K562 (cell line): ENCODE data around the gene PPP2R3B. TPM values are rescaled to one million over a fixed set of nuclear protein-coding genes. Genes with fewer than 3 reads are reported as not detected.

ENCODE experiments used
- BRCA1 ChIP-seq, 2 experiments: fragments of 450-650 bp in 1 of 2; sonication (generic) in 1 of 2; formaldehyde crosslinking in 1 of 2; IDR thresholded peaks; 2 replicates each; pipeline versions ENCODE4 v1.5.0 to v1.6.1; 2017 to 2020; ENCODE audit warnings: mild to moderate bottlenecking in 1 of 2, missing genetic modification reagents in 1 of 2
- CTBP1 ChIP-seq: fragments of 450-650 bp; IDR thresholded peaks from 2 replicates; pipeline ENCODE4 v1.6.1; 2016; ENCODE audit warnings: borderline replicate concordance
- DDX20 ChIP-seq: fragments of 450-650 bp; IDR thresholded peaks from 2 replicates; pipeline ENCODE4 v1.6.1; 2016; ENCODE audit warnings: missing genetic modification characterization, low read depth, mild to moderate bottlenecking, missing compliant biosample characterization, moderate library complexity
- MCM2 ChIP-seq: fragments of 450-650 bp; IDR thresholded peaks from 2 replicates; pipeline ENCODE4 v1.6.1; 2017; ENCODE audit warnings: low read depth, mild to moderate bottlenecking
- OTX1 ChIP-seq: fragments of 450-650 bp; formaldehyde crosslinking; IDR thresholded peaks from 2 replicates; pipeline ENCODE4 v1.4.0; 2022; ENCODE audit warnings: mild to moderate bottlenecking
- RBM14 ChIP-seq: fragments of 200-400 bp; formaldehyde crosslinking; IDR thresholded peaks from 2 replicates; pipeline ENCODE4 v1.6.1; 2018; ENCODE audit warnings: low read depth, mild to moderate bottlenecking, low read length, moderate library complexity, borderline replicate concordance; ENCODE audit not compliant: insufficient read depth
- ZFX ChIP-seq: sonication (generic); formaldehyde crosslinking; IDR thresholded peaks from 2 replicates; pipeline ENCODE4 v1.8.0; 2022; ENCODE audit warnings: mild to moderate bottlenecking, missing genetic modification reagents, moderate library complexity
- polyA plus RNA-seq, 8 experiments: library from polyadenylated mRNA; depleted of rRNA in 4 of 8; stranded (reverse) in 5 of 8; unstranded in 3 of 8; fragments of >200 nt; fragmentation: Nextera tagmentation in 2 of 8; fragmentation: Illumina TruSeq in 1 of 8; extraction: Ambion mirVana in 2 of 8; extraction: Trizol in 1 of 8; gene quantifications; 2 replicates each; pipeline versions ENCODE4 v1.2.1 to v1.2.3, GENCODE V29; 2011 to 2014; ENCODE audit warnings: inconsistent platforms in 1 of 8, missing spikeins in 1 of 8
- total RNA-seq, 7 experiments: library from RNA; depleted of rRNA in 6 of 7; stranded (reverse); fragments of >200 nt in 6 of 7; fragmentation: Illumina TruSeq in 2 of 7; extraction: Trizol in 2 of 7; gene quantifications; 2 replicates each; pipeline versions ENCODE4 v1.2.1 to v1.2.3, GENCODE V29; 2011 to 2021; ENCODE audit warnings: low replicate concordance in 1 of 7
- TF ChIP-seq, protein P1 (sequence below): fragments of 450-650 bp; IDR thresholded peaks from 2 replicates; pipeline ENCODE4 v1.6.1; 2016; ENCODE audit warnings: mild to moderate bottlenecking, moderate library complexity
- TF ChIP-seq, protein P2 (sequence below): sonication (generic); formaldehyde crosslinking; IDR thresholded peaks from 2 replicates; pipeline ENCODE4 v1.8.0; 2022; ENCODE audit warnings: mild to moderate bottlenecking, missing genetic modification reagents
- TF ChIP-seq, protein P3 (sequence below): fragments of 250-450 bp; sonication (Bioruptor Pico); IDR thresholded peaks from 2 replicates; pipeline ENCODE4 v1.5.0; 2020; ENCODE audit warnings: mild to moderate bottlenecking, borderline replicate concordance

The PPP2R3B gene
- total and polyA plus RNA-seq, 9 of the 15 experiments (the other 6 are each of a cell fraction or from before 2014, with no cell fraction given), result 0.04 to 18.2 (median 8.2) TPM; not detected in 1

DNA sequence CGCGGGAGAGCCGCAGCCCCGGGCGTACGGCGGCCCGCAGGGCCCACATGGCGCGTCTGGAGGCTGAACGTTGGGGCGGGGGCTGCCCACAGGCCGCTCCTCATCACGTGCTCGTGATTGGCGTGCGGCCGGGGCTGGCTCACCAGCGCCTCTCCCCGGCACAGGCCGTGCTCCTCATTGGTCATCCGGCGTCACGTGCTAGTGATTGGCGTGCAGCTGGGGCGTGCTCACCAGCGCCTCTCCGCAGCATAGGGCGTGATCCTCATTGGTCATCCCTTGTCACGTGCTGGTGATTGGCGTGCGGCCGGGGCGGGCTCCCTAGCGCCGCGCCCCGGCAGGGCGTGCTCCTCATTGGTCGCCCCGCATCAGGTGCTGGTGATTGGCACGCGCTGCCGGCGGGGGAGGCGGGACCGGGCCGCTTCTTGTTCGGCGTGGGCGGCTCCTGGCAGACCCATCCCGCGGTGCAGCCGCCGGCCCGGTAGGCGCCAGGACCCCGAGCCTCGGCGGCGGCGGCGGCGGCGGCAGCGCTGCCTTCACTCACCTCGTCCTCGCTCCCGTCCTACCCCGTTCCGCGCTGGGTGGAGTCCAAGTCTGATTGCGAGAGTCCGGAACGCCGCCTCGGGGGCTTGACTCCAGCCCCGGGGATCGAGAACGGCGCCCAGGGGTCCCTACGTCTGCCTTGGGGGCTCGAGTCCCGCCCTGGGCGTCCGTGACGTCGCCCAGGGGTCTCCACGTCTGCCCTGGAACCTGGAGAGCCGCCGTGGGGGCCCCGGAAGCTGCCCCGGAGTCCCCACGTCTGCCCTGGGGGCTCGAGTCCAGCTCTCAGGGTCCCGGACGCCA, 67.7 kb downstream of the PPP2R3B start, which contains the start of gene GTPBP6 (continued):
- TF ChIP-seq, protein P1, sequence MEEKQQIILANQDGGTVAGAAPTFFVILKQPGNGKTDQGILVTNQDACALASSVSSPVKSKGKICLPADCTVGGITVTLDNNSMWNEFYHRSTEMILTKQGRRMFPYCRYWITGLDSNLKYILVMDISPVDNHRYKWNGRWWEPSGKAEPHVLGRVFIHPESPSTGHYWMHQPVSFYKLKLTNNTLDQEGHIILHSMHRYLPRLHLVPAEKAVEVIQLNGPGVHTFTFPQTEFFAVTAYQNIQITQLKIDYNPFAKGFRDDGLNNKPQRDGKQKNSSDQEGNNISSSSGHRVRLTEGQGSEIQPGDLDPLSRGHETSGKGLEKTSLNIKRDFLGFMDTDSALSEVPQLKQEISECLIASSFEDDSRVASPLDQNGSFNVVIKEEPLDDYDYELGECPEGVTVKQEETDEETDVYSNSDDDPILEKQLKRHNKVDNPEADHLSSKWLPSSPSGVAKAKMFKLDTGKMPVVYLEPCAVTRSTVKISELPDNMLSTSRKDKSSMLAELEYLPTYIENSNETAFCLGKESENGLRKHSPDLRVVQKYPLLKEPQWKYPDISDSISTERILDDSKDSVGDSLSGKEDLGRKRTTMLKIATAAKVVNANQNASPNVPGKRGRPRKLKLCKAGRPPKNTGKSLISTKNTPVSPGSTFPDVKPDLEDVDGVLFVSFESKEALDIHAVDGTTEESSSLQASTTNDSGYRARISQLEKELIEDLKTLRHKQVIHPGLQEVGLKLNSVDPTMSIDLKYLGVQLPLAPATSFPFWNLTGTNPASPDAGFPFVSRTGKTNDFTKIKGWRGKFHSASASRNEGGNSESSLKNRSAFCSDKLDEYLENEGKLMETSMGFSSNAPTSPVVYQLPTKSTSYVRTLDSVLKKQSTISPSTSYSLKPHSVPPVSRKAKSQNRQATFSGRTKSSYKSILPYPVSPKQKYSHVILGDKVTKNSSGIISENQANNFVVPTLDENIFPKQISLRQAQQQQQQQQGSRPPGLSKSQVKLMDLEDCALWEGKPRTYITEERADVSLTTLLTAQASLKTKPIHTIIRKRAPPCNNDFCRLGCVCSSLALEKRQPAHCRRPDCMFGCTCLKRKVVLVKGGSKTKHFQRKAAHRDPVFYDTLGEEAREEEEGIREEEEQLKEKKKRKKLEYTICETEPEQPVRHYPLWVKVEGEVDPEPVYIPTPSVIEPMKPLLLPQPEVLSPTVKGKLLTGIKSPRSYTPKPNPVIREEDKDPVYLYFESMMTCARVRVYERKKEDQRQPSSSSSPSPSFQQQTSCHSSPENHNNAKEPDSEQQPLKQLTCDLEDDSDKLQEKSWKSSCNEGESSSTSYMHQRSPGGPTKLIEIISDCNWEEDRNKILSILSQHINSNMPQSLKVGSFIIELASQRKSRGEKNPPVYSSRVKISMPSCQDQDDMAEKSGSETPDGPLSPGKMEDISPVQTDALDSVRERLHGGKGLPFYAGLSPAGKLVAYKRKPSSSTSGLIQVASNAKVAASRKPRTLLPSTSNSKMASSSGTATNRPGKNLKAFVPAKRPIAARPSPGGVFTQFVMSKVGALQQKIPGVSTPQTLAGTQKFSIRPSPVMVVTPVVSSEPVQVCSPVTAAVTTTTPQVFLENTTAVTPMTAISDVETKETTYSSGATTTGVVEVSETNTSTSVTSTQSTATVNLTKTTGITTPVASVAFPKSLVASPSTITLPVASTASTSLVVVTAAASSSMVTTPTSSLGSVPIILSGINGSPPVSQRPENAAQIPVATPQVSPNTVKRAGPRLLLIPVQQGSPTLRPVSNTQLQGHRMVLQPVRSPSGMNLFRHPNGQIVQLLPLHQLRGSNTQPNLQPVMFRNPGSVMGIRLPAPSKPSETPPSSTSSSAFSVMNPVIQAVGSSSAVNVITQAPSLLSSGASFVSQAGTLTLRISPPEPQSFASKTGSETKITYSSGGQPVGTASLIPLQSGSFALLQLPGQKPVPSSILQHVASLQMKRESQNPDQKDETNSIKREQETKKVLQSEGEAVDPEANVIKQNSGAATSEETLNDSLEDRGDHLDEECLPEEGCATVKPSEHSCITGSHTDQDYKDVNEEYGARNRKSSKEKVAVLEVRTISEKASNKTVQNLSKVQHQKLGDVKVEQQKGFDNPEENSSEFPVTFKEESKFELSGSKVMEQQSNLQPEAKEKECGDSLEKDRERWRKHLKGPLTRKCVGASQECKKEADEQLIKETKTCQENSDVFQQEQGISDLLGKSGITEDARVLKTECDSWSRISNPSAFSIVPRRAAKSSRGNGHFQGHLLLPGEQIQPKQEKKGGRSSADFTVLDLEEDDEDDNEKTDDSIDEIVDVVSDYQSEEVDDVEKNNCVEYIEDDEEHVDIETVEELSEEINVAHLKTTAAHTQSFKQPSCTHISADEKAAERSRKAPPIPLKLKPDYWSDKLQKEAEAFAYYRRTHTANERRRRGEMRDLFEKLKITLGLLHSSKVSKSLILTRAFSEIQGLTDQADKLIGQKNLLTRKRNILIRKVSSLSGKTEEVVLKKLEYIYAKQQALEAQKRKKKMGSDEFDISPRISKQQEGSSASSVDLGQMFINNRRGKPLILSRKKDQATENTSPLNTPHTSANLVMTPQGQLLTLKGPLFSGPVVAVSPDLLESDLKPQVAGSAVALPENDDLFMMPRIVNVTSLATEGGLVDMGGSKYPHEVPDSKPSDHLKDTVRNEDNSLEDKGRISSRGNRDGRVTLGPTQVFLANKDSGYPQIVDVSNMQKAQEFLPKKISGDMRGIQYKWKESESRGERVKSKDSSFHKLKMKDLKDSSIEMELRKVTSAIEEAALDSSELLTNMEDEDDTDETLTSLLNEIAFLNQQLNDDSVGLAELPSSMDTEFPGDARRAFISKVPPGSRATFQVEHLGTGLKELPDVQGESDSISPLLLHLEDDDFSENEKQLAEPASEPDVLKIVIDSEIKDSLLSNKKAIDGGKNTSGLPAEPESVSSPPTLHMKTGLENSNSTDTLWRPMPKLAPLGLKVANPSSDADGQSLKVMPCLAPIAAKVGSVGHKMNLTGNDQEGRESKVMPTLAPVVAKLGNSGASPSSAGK, result no peak
- TF ChIP-seq DDX20 (tag) (no peak), RBM14 (no peak), CTBP1 (0 out of 2 replicates have a peak, but pooled peaks have one; percentile 32), BRCA1 (IDR thresholded peaks at IDR 0.05) (no peak), BRCA1 (CRISPR knock-in tag; IDR thresholded peaks at IDR 0.05) (no peak), OTX1 (CRISPR knock-in tag) (no peak), MCM2 (no peak), ZFX (CRISPR knock-in tag) (peak; percentile 80)
- TF ChIP-seq, protein P2, sequence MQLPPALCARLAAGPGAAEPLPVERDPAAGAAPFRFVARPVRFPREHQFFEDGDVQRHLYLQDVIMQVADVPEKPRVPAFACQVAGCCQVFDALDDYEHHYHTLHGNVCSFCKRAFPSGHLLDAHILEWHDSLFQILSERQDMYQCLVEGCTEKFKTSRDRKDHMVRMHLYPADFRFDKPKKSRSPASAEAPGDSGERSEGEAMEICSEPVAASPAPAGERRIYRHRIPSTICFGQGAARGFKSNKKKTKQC (CRISPR knock-in tag), result no peak
- TF ChIP-seq, protein P3, sequence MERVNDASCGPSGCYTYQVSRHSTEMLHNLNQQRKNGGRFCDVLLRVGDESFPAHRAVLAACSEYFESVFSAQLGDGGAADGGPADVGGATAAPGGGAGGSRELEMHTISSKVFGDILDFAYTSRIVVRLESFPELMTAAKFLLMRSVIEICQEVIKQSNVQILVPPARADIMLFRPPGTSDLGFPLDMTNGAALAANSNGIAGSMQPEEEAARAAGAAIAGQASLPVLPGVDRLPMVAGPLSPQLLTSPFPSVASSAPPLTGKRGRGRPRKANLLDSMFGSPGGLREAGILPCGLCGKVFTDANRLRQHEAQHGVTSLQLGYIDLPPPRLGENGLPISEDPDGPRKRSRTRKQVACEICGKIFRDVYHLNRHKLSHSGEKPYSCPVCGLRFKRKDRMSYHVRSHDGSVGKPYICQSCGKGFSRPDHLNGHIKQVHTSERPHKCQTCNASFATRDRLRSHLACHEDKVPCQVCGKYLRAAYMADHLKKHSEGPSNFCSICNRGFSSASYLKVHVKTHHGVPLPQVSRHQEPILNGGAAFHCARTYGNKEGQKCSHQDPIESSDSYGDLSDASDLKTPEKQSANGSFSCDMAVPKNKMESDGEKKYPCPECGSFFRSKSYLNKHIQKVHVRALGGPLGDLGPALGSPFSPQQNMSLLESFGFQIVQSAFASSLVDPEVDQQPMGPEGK (CRISPR knock-in tag), result no peak
